ENCODE measurements around the gene TPD52L1. TPM values are rescaled to one million over a fixed set of nuclear protein-coding genes. Genes with fewer than 3 reads are reported as not detected.

Gene TPD52L1
- total RNA-seq, 1 donor from 2014 or later = 164 TPM

- TF ChIP-seq CTCF (IDR thresholded peaks at IDR 0.05; ENCODE audit: insufficient read depth, low read length, severe bottlenecking) = no peak
- DNase-seq (ENCODE audit: low read depth) = no peak
- no peaks in the 10 kb centered on the region for H3K27me3 ChIP-seq (ENCODE audit: control insufficient read depth, insufficient read depth, low read length)
- no peak for FAIRE-seq
- H3K4me3 ChIP-seq (ENCODE audit: low read depth, low read length) = no peak overlapping the region
- H3K36me3 ChIP-seq (ENCODE audit: control insufficient read depth, insufficient read depth, low read length) = peaks cover 5% of the 10 kb centered on the region
These were observed 131.8 kb downstream of the TPD52L1 start for GRCh38 chr6:125285353-125285752.

DNA sequence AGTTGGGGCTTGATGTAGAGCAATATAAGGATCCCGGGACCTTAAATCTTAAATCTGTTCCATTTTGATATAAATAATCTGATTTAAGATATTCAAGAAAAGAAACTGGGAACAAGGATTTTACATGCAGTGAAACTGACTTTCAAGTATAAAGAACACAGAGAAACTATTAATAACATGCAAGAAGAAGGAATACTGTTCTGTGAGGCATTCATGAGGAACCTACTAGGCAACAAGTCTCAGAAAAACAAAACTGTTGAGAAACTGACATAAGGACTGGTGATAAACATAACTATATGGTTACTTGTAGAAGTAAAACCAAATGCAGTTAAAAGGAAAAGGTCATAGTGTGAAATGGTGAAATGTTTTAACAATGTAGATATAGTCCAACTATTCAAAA is 132.4 kb downstream of the TPD52L1 start:
- no peak for DNase-seq (ENCODE audit: low read depth)
- Histone ChIP-seq H3K36me3 (ENCODE audit: control insufficient read depth, insufficient read depth, low read length) (peaks cover 5% of the 10 kb centered on the region), H3K4me3 (ENCODE audit: low read depth, low read length) (no peak overlapping the region), H3K27me3 (ENCODE audit: control insufficient read depth, insufficient read depth, low read length) (no peaks in the 10 kb centered on the region)
- no peak for TF ChIP-seq CTCF (IDR thresholded peaks at IDR 0.05; ENCODE audit: insufficient read depth, low read length, severe bottlenecking)
- FAIRE-seq = no peak

DNA sequence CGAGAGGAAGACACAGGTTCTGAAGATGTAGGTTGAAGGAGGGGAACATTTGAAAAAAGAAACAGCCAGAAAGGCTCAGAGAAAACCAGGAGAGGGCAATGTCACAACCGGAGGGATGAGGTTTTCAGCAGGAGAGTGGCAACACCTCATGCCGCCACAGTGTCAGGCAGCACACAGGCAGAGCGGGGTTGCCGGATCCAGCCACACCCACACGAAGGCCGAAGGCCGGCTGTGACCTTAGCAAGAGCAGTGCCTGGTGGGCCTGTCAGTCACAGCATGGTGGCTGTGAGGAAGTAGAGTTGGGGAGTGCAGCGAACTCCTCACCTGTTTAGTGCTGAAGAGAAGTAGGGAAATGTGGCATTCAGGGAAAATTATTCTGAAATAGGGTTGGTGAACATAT is 134.1 kb downstream of the TPD52L1 start:
- DNase-seq (ENCODE audit: low read depth) = no peak
- no peak for FAIRE-seq
- Histone ChIP-seq H3K27me3 (ENCODE audit: control insufficient read depth, insufficient read depth, low read length) (no peaks in the 10 kb centered on the region), H3K36me3 (ENCODE audit: control insufficient read depth, insufficient read depth, low read length) (peaks cover 8% of the 10 kb centered on the region), H3K4me3 (ENCODE audit: low read depth, low read length) (no peak overlapping the region)
- TF ChIP-seq CTCF (IDR thresholded peaks at IDR 0.05; ENCODE audit: insufficient read depth, low read length, severe bottlenecking) = no peak

- H3K4me3 ChIP-seq (ENCODE audit: low read depth, low read length) = no peak overlapping the region
- peaks cover 7% of the 10 kb centered on the region for H3K36me3 ChIP-seq (ENCODE audit: control insufficient read depth, insufficient read depth, low read length)
- no peak for TF ChIP-seq CTCF (IDR thresholded peaks at IDR 0.05; ENCODE audit: insufficient read depth, low read length, severe bottlenecking)
- H3K27me3 ChIP-seq (ENCODE audit: control insufficient read depth, insufficient read depth, low read length) = no peaks in the 10 kb centered on the region
- no peak for DNase-seq (ENCODE audit: low read depth)
- FAIRE-seq = no peak
These were observed 140.0 kb downstream of the TPD52L1 start for GRCh38 chr6:125293587-125293986.

- H3K4me3 ChIP-seq (ENCODE audit: low read depth, low read length) = no peak overlapping the region
- H3K27me3 ChIP-seq (ENCODE audit: control insufficient read depth, insufficient read depth, low read length) = no peaks in the 10 kb centered on the region
- TF ChIP-seq CTCF (IDR thresholded peaks at IDR 0.05; ENCODE audit: insufficient read depth, low read length, severe bottlenecking) = no peak
- H3K36me3 ChIP-seq (ENCODE audit: control insufficient read depth, insufficient read depth, low read length) = peaks cover 7% of the 10 kb centered on the region
- DNase-seq (ENCODE audit: low read depth) (no peak), FAIRE-seq (no peak)
These were observed 140.5 kb downstream of the TPD52L1 start for GRCh38 chr6:125294036-125294435.

GRCh38 chr6:125294925-125295324 is 141.4 kb downstream of the TPD52L1 start:
- no peak for TF ChIP-seq CTCF (IDR thresholded peaks at IDR 0.05; ENCODE audit: insufficient read depth, low read length, severe bottlenecking)
- DNase-seq (ENCODE audit: low read depth) (no peak), FAIRE-seq (no peak)
- Histone ChIP-seq H3K27me3 (ENCODE audit: control insufficient read depth, insufficient read depth, low read length) (no peaks in the 10 kb centered on the region), H3K4me3 (ENCODE audit: low read depth, low read length) (no peak overlapping the region), H3K36me3 (ENCODE audit: control insufficient read depth, insufficient read depth, low read length) (peaks cover 7% of the 10 kb centered on the region)
